Peyer's patch (tissue), 4 donors: ENCODE measurements around the gene GRID2. TPM values are rescaled to one million over a fixed set of nuclear protein-coding genes. Genes with fewer than 3 reads are reported as not detected.

ENCODE experiments used
- DNase-seq, 3 donors: peaks; one replicate each; pipeline ENCODE4 v3.0.0-alpha.2; 2017 to 2019
- H3K27ac ChIP-seq, 4 donors: fragments of 200-600 bp; sonication (generic); one replicate each; pipeline ENCODE4 v1.5.1; 2016 to 2019
- H3K27me3 ChIP-seq, 2 donors: fragments of 200-600 bp; sonication (generic); one replicate each; pipeline ENCODE4 v1.5.1; 2019
- H3K36me3 ChIP-seq, 3 donors: fragments of 200-600 bp; sonication (generic); one replicate each; pipeline ENCODE4 v1.5.1; 2016 to 2019
- H3K4me1 ChIP-seq, 4 donors: fragments of 200-600 bp; sonication (generic); one replicate each; pipeline ENCODE4 v1.5.1; 2016 to 2019
- H3K4me3 ChIP-seq, 4 donors: fragments of 200-600 bp; sonication (generic); 1 replicate in 3 of 4; 2 replicates in 1 of 4; pipeline ENCODE4 v1.5.1; 2016 to 2019; ENCODE audit warnings: mild to moderate bottlenecking in 1 of 4
- H3K9me3 ChIP-seq, 4 donors: fragments of 200-600 bp; sonication (generic); one replicate each; pipeline ENCODE4 v1.5.1; 2016 to 2019; ENCODE audit warnings: mild to moderate bottlenecking in 1 of 4
- POLR2A ChIP-seq, 2 donors: fragments of 450-650 bp; IDR thresholded peaks; one replicate each; pipeline ENCODE4 v1.5.1; 2017; ENCODE audit warnings: antibody characterized with exemption in 2 of 2, mild to moderate bottlenecking in 2 of 2, moderate library complexity in 2 of 2
- total RNA-seq, 4 donors: library from RNA; depleted of rRNA; stranded (reverse); fragments of >200 nt; gene quantifications; one replicate each; pipeline ENCODE4 v1.1.0, GENCODE V29; 2016
- TF ChIP-seq, protein P1 (sequence below), 6 experiments: fragments of 450-650 bp in 4 of 6; fragments of 200-600 bp in 2 of 6; sonication (generic) in 1 of 6; IDR thresholded peaks; one replicate each; pipeline ENCODE4 v1.5.1; 2017 to 2019; ENCODE audit warnings: antibody characterized with exemption in 6 of 6, mild to moderate bottlenecking in 3 of 6, moderate library complexity in 1 of 6

Gene GRID2
- total RNA-seq, 4 donors from 2014 or later = 0.54 TPM; not detected in 3

DNA sequence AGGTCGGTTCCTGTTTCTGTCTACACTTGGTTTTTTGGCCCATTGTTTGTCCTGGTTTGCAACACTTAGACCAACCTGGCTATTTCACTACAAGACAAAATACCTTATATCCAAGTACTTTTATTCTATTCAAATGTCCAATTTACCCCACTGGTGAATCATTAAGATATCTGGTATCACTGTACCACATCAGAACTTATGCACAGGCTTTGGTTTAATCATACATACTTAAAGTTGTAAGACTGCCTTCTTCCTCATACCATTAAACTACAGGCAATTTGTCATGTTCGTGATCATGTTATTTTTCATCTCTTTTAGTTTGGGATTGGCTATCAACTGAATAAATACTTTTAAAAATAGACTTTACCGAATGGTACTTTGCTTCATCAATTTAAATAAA, 1471.8 kb downstream of the GRID2 start:
- Histone ChIP-seq H3K4me1 (no peaks in the 10 kb centered on the region), H3K4me3 (no peak overlapping the region), H3K9me3 (no peaks in the 10 kb centered on the region), H3K27ac (no peak overlapping the region), H3K36me3 (no peaks in the 10 kb centered on the region), H3K27me3 (no peaks in the 10 kb centered on the region)
- no peak for DNase-seq
- TF ChIP-seq, protein P1, sequence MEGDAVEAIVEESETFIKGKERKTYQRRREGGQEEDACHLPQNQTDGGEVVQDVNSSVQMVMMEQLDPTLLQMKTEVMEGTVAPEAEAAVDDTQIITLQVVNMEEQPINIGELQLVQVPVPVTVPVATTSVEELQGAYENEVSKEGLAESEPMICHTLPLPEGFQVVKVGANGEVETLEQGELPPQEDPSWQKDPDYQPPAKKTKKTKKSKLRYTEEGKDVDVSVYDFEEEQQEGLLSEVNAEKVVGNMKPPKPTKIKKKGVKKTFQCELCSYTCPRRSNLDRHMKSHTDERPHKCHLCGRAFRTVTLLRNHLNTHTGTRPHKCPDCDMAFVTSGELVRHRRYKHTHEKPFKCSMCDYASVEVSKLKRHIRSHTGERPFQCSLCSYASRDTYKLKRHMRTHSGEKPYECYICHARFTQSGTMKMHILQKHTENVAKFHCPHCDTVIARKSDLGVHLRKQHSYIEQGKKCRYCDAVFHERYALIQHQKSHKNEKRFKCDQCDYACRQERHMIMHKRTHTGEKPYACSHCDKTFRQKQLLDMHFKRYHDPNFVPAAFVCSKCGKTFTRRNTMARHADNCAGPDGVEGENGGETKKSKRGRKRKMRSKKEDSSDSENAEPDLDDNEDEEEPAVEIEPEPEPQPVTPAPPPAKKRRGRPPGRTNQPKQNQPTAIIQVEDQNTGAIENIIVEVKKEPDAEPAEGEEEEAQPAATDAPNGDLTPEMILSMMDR (IDR thresholded peaks at IDR 0.05) = no peak
- no peak for TF ChIP-seq POLR2A (IDR thresholded peaks at IDR 0.05)

DNA sequence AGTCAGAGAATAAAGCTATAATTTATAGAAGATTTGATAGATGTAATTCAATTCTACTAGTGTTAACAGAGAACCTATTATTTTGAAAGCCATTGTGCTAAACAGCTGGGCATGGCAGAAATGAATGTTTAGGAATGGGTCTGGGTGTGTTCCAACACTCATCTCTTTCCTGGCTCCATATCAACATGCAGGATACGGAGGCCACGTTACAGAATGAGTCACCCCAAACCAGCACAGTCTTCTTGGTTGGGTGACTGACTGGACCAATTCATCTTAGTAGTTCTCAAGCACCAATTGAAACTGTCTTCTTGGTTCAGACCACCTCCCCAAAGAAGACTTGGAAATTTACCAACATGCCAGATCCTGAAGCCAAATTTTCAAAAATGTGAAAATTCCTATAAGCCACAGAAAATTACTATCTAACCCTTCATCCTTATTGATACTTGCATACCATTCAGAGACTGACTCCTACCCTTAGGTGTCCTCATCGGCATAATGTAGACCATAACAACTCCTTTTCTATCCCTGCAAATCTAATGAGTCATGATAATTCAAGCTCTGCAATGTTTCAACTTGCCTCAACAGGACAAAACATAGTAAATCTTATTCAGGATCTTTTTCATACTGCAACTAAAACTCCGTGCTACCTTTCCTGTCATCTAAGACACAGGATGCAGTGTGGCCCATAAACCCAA, 1472.8 kb downstream of the GRID2 start:
- no peaks in the 10 kb centered on the region for H3K9me3 ChIP-seq
- H3K27ac ChIP-seq = no peak overlapping the region
- no peaks in the 10 kb centered on the region for H3K27me3 ChIP-seq
- no peaks in the 10 kb centered on the region for H3K36me3 ChIP-seq
- no peak for DNase-seq
- H3K4me3 ChIP-seq = no peak overlapping the region
- TF ChIP-seq POLR2A (IDR thresholded peaks at IDR 0.05) = no peak
- TF ChIP-seq, protein P1 (IDR thresholded peaks at IDR 0.05) = no peak
- no peaks in the 10 kb centered on the region for H3K4me1 ChIP-seq

DNA sequence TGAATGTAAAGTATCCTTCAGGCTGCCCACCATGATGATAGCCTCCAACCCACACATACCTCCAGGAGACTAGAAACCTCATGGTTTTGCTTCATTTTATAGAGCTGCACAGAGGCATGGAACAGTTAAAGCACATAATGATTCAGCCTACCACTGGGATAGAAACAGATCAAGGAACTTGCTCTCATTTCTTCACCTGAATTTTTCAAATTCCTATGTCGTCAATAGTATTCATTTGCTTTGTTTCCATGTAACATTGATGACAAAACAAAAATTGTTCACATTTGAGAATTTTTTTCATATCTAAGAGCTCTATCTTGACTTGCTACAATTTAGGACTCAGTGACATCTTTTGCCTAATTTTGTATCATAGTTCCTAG, 1473.3 kb downstream of the GRID2 start:
- no peak overlapping the region for H3K27ac ChIP-seq
- no peak overlapping the region for H3K4me3 ChIP-seq
- no peak for TF ChIP-seq POLR2A (IDR thresholded peaks at IDR 0.05)
- TF ChIP-seq, protein P1 (IDR thresholded peaks at IDR 0.05) = no peak
- H3K36me3 ChIP-seq = no peaks in the 10 kb centered on the region
- H3K4me1 ChIP-seq = no peaks in the 10 kb centered on the region
- no peaks in the 10 kb centered on the region for H3K9me3 ChIP-seq
- H3K27me3 ChIP-seq = no peaks in the 10 kb centered on the region
- no peak for DNase-seq

DNA sequence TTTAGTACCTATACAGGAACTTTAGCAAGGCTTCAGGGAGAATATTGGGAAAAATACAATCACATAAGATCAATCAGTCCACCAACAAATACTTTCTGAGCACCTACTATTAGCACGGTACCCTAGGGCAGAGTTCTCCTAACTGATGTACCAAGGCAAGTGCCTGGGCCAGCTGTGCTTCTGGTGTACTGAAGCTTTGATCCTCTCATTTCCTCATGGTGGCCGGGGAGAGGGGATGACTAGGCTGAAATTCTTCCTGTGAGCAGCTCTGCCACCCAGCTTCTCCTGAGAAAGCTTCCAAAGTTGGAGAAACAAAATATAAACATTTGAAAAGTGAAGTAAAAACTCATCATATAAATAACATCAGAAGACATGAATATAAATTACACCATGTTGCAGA, 1475.5 kb downstream of the GRID2 start:
- Histone ChIP-seq H3K4me3 (no peak overlapping the region), H3K9me3 (no peaks in the 10 kb centered on the region), H3K4me1 (no peaks in the 10 kb centered on the region), H3K36me3 (no peaks in the 10 kb centered on the region), H3K27me3 (no peaks in the 10 kb centered on the region), H3K27ac (no peak overlapping the region)
- DNase-seq = no peak
- TF ChIP-seq POLR2A (IDR thresholded peaks at IDR 0.05) = no peak
- TF ChIP-seq, protein P1 (IDR thresholded peaks at IDR 0.05) = no peak

DNA sequence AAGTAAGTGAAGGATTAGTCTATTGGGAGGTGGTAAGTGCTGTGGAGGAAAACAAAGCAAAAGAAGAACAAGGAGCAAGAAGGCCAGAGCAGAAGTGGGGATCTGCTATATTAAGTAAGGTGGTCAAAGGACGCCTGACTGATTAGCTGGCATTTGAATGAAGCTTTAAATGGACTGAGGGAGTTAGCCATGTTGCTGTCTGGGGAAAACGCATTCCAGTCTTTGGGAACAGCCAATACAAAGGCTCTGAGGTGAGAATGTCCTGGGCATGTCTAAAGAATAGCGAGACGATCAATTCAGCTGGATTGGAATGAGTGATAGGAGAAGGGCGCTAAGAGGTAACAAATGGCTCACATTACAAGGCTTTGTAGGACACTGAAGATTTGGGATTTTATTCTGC, 1476.3 kb downstream of the GRID2 start:
- Histone ChIP-seq H3K4me3 (no peak overlapping the region), H3K4me1 (no peaks in the 10 kb centered on the region), H3K9me3 (no peaks in the 10 kb centered on the region), H3K36me3 (no peaks in the 10 kb centered on the region), H3K27me3 (no peaks in the 10 kb centered on the region), H3K27ac (no peak overlapping the region)
- no peak for DNase-seq
- TF ChIP-seq, protein P1 (IDR thresholded peaks at IDR 0.05) = no peak
- TF ChIP-seq POLR2A (IDR thresholded peaks at IDR 0.05) = no peak

DNA sequence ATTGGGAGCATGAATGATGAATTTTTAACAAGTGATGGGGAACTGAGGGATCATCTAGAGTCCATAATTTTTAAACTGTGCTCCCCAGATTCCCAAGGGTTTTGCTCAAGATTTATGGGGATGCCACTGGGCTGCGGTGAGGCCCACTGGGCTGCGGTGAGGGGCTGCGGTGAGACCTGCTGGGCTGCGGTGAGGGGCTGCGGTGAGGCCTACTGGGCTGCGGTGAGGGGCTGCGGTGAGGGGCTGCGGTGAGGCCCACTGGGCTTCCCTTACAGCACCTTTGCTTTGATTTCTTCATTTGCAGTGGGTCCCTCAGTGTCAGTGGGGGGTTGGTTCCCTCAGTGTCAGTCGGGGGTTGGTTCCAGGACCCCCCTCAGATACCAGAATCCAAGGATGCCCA, 1477.4 kb downstream of the GRID2 start:
- TF ChIP-seq, protein P1 (IDR thresholded peaks at IDR 0.05) = no peak
- no peak for TF ChIP-seq POLR2A (IDR thresholded peaks at IDR 0.05)
- Histone ChIP-seq H3K27me3 (no peaks in the 10 kb centered on the region), H3K27ac (no peak overlapping the region), H3K4me3 (no peak overlapping the region), H3K4me1 (no peaks in the 10 kb centered on the region), H3K36me3 (no peaks in the 10 kb centered on the region), H3K9me3 (no peaks in the 10 kb centered on the region)
- DNase-seq = no peak
